H9 (cell line): ENCODE data around the gene ZBED1. TPM values are rescaled to one million over a fixed set of nuclear protein-coding genes. Genes with fewer than 3 reads are reported as not detected.
A peak's percentile ranks its signal among the peaks of the same experiment; 100 is the strongest.

Source experiments
- DNase-seq: peaks from one replicate; pipeline ENCODE4 v3.0.0-alpha.2; 2017
- H2AFZ ChIP-seq: one replicate; pipeline ENCODE4 v1.6.1; 2013; ENCODE audit warnings: mild to moderate bottlenecking, low read length, control low read depth, moderate library complexity
- H2AK5ac ChIP-seq: 2 replicates; pipeline ENCODE4 v1.6.1; 2013; ENCODE audit warnings: low read length, control low read depth, mixed read lengths; ENCODE audit not compliant: insufficient read length
- H2BK120ac ChIP-seq: one replicate; pipeline ENCODE4 v1.6.1; 2013; ENCODE audit warnings: low read depth, mild to moderate bottlenecking, low read length, control low read depth, inconsistent platforms; ENCODE audit not compliant: poor library complexity, severe bottlenecking
- H2BK12ac ChIP-seq: 2 replicates; pipeline ENCODE4 v1.6.1; 2013; ENCODE audit warnings: low read length, control low read depth, mixed read lengths, low read depth; ENCODE audit not compliant: insufficient read length
- H2BK15ac ChIP-seq: 2 replicates; pipeline ENCODE4 v1.6.1; 2013; ENCODE audit warnings: low read depth, low read length, control low read depth
- H2BK20ac ChIP-seq: one replicate; pipeline ENCODE4 v1.6.1; 2013; ENCODE audit warnings: low read depth, mild to moderate bottlenecking, low read length, control low read depth, inconsistent platforms; ENCODE audit not compliant: poor library complexity, severe bottlenecking
- H2BK5ac ChIP-seq: 2 replicates; pipeline ENCODE4 v1.6.1; 2013; ENCODE audit warnings: low read length, control low read depth, mixed read lengths; ENCODE audit not compliant: insufficient read length
- H3K14ac ChIP-seq: 2 replicates; pipeline ENCODE4 v1.6.1; 2013; ENCODE audit warnings: low read length, control low read depth; ENCODE audit not compliant: insufficient read depth
- H3K18ac ChIP-seq: 2 replicates; pipeline ENCODE4 v1.6.1; 2013; ENCODE audit warnings: low read depth, mild to moderate bottlenecking, mixed read lengths, low read length, control low read depth; ENCODE audit not compliant: insufficient read length
- H3K23ac ChIP-seq: 2 replicates; pipeline ENCODE4 v1.6.1; 2013; ENCODE audit warnings: low read length, control low read depth, mixed read lengths, low read depth; ENCODE audit not compliant: insufficient read length
- H3K23me2 ChIP-seq: 2 replicates; pipeline ENCODE4 v1.6.1; 2013; ENCODE audit warnings: low read depth, mild to moderate bottlenecking, mixed read lengths, low read length, control low read depth; ENCODE audit not compliant: insufficient read length, poor library complexity, severe bottlenecking
- H3K27ac ChIP-seq: 2 replicates; pipeline ENCODE4 v1.5.1; 2013; ENCODE audit warnings: low read length, control low read depth, mixed read lengths, low read depth; ENCODE audit not compliant: insufficient read length
- H3K27me3 ChIP-seq: 2 replicates; pipeline ENCODE4 v1.6.1; 2013; ENCODE audit warnings: low read length, control low read depth, inconsistent platforms; ENCODE audit not compliant: insufficient read depth
- H3K4ac ChIP-seq: 2 replicates; pipeline ENCODE4 v1.6.1; 2013; ENCODE audit warnings: low read depth, mild to moderate bottlenecking, control low read depth, inconsistent platforms, low read length, moderate library complexity
- H3K4me1 ChIP-seq: 2 replicates; pipeline ENCODE4 v1.6.1; 2013; ENCODE audit warnings: low read length, control low read depth, inconsistent platforms; ENCODE audit not compliant: insufficient read depth
- H3K4me2 ChIP-seq: 2 replicates; pipeline ENCODE4 v1.6.1; 2013; ENCODE audit warnings: low read length, control low read depth, mixed read lengths; ENCODE audit not compliant: insufficient read length, insufficient read depth
- H3K56ac ChIP-seq: 2 replicates; pipeline ENCODE4 v1.6.1; 2013; ENCODE audit warnings: low read depth, mild to moderate bottlenecking, mixed read lengths, low read length, control low read depth; ENCODE audit not compliant: insufficient read length
- H3K79me1 ChIP-seq: 2 replicates; pipeline ENCODE4 v1.6.1; 2013; ENCODE audit warnings: low read depth, mild to moderate bottlenecking, moderate library complexity, low read length, control low read depth, inconsistent platforms; ENCODE audit not compliant: insufficient read depth, poor library complexity, severe bottlenecking
- H3K79me2 ChIP-seq: 2 replicates; pipeline ENCODE4 v1.6.1; 2013; ENCODE audit warnings: low read length, control low read depth, inconsistent platforms; ENCODE audit not compliant: insufficient read depth
- H3K9ac ChIP-seq: 2 replicates; pipeline ENCODE4 v1.6.1; 2013; ENCODE audit warnings: low read length, control low read depth, mixed read lengths; ENCODE audit not compliant: insufficient read length; ENCODE audit errors: extremely low read depth
- H3K9me3 ChIP-seq: one replicate; pipeline ENCODE4 v1.6.1; 2013; ENCODE audit warnings: low read depth, low read length, inconsistent platforms; ENCODE audit not compliant: control insufficient read depth
- H3T11ph ChIP-seq: one replicate; pipeline ENCODE4 v1.6.1; 2013; ENCODE audit warnings: mild to moderate bottlenecking, low read length, control low read depth, inconsistent platforms
- H4K20me1 ChIP-seq: one replicate; pipeline ENCODE4 v1.6.1; 2013; ENCODE audit not compliant: control insufficient read depth, insufficient read length, insufficient read depth
- H4K5ac ChIP-seq: 2 replicates; pipeline ENCODE4 v1.6.1; 2013; ENCODE audit warnings: low read depth, mild to moderate bottlenecking, mixed read lengths, low read length, control low read depth; ENCODE audit not compliant: insufficient read length
- H4K8ac ChIP-seq: replicated peaks from 2 replicates; pipeline ENCODE4 v1.6.1; 2013; ENCODE audit warnings: low read length, control low read depth, mixed read lengths, low read depth; ENCODE audit not compliant: insufficient read length
- H4K91ac ChIP-seq: 2 replicates; pipeline ENCODE4 v1.6.1; 2013; ENCODE audit warnings: low read depth, mild to moderate bottlenecking, moderate library complexity, mixed read lengths, low read length, control low read depth; ENCODE audit not compliant: insufficient read length
- H3K27ac Mint-ChIP-seq, 3 experiments: 2 replicates in 2 of 3; 3 replicates in 1 of 3; pipeline ENCODE4 v1.8.0; 2020 to 2021; ENCODE audit warnings: mixed read lengths in 3 of 3, mild to moderate bottlenecking in 1 of 3, moderate library complexity in 1 of 3
- H3K27me3 Mint-ChIP-seq: 2 replicates; pipeline ENCODE4 v1.8.0; 2021; ENCODE audit warnings: low read depth, mild to moderate bottlenecking, moderate library complexity, mixed read lengths
- H3K36me3 Mint-ChIP-seq, 3 experiments: 2 replicates in 2 of 3; 3 replicates in 1 of 3; pipeline ENCODE4 v1.8.0; 2020 to 2021; ENCODE audit warnings: low read depth in 3 of 3, mixed read lengths in 3 of 3; ENCODE audit not compliant: insufficient read depth in 1 of 3
- H3K4me1 Mint-ChIP-seq, 2 experiments: 2 replicates each; pipeline ENCODE4 v1.8.0; 2020; ENCODE audit warnings: mixed read lengths in 2 of 2
- H3K4me3 Mint-ChIP-seq, 2 experiments: 2 replicates in 1 of 2; 3 replicates in 1 of 2; pipeline ENCODE4 v1.8.0; 2020 to 2021; ENCODE audit warnings: mild to moderate bottlenecking in 2 of 2, mixed read lengths in 2 of 2, moderate library complexity in 1 of 2
- H3K9me3 Mint-ChIP-seq, 2 experiments: 2 replicates in 1 of 2; 3 replicates in 1 of 2; pipeline ENCODE4 v1.8.0; 2020; ENCODE audit warnings: mild to moderate bottlenecking in 2 of 2, mixed read lengths in 2 of 2, moderate library complexity in 1 of 2
- CTCF ChIP-seq: fragments of 200-600 bp; sonication (generic); conservative IDR thresholded peaks from 3 replicates; pipeline ENCODE4 v1.8.0; 2021; ENCODE audit warnings: antibody characterized with exemption, mild to moderate bottlenecking
- WGBS: extraction: QIAGEN DNeasy Blood & Tissue Kit; methylation state at CpG from one replicate; pipeline ENCODE4 v1.1.7; 2013; ENCODE audit warnings: missing lambda C conversion rate, low lambda C conversion rate, mixed read lengths; ENCODE audit not compliant: insufficient read length; ENCODE audit errors: extremely low coverage; 5-methylcytosine and 5-hydroxymethylcytosine counted together
- total RNA-seq: library from RNA; stranded (reverse); gene quantifications from 2 replicates; pipeline ENCODE4 v1.2.1, GENCODE V29; 2021

The ZBED1 gene
- total RNA-seq, 1 experiment from 2014 or later, result 61.1 TPM

- Histone ChIP-seq H3K4ac (no peak overlapping the region), H3K23ac (no peak overlapping the region), H2AFZ (no peak overlapping the region), H3K9me3 (no peaks in the 10 kb centered on the region), H3K18ac (peak overlapping the region; percentile 85), H4K91ac (no peak overlapping the region), H3K4me2 (peak overlapping the region; percentile 82), H2BK5ac (no peak overlapping the region), H3K4me1 (peaks cover 11% of the 10 kb centered on the region), H2BK120ac (peak overlapping the region; percentile 48), H4K20me1 (no peaks in the 10 kb centered on the region), H2BK15ac (no peak overlapping the region), H3K14ac (peak overlapping the region; percentile 93), H4K5ac (no peak overlapping the region), H3K79me2 (peaks cover 22% of the 10 kb centered on the region; the same call in 1 of the 2 replicates), H3T11ph (no peak overlapping the region), H3K23me2 (peaks cover 11% of the 10 kb centered on the region), H3K27me3 (no peaks in the 10 kb centered on the region), H3K79me1 (peaks cover 5% of the 10 kb centered on the region), H2BK20ac (no peak overlapping the region), H3K9ac (peak overlapping the region; percentile 74), H3K56ac (no peak overlapping the region), H2AK5ac (no peak overlapping the region), H2BK12ac (no peak overlapping the region), H3K27ac (no peak overlapping the region), H4K8ac (no peak overlapping the region)
- Mint-ChIP-seq H3K27me3 (no peaks in the 10 kb centered on the region), H3K4me3 (peak overlapping the region; percentile 75 to 88), H3K36me3 (peaks cover 5 to 23% (median 18%) of the 10 kb centered on the region in 3 experiments; a peak in 6 of 7 replicates), H3K4me1 (peaks cover 27 to 50% of the 10 kb centered on the region in 2 experiments), H3K9me3 (no peaks in the 10 kb centered on the region; a peak in 1 of 5 replicates), H3K27ac (peak overlapping the region in 2 of 3 experiments; percentile 82 to 92; a peak in 1 of 7 replicates)
- DNase-seq, result peak; percentile 57
- WGBS, result no CpG with 5 or more reads among the region's 70 CpGs
- peak; percentile 38; the same call in 2 of the 3 replicates for TF ChIP-seq CTCF
Measured at GRCh38 chrX:2500091-2500802, 529 bp downstream of the ZBED1 start.
